Kidney epithelial cell (primary cell): ENCODE data around the gene ATAT1. TPM values are rescaled to one million over a fixed set of nuclear protein-coding genes. Genes with fewer than 3 reads are reported as not detected.

ENCODE experiments used
- DNase-seq: peaks from one replicate; pipeline ENCODE4 v3.0.0-alpha.2; 2010; ENCODE audit warnings: low read depth
- H3K27me3 ChIP-seq: 2 replicates; pipeline ENCODE4 v1.6.0; 2011; ENCODE audit warnings: low read length; ENCODE audit not compliant: control insufficient read depth, insufficient read depth
- H3K36me3 ChIP-seq: 2 replicates; pipeline ENCODE4 v1.5.1; 2011; ENCODE audit warnings: low read length; ENCODE audit not compliant: control insufficient read depth, insufficient read depth
- H3K4me3 ChIP-seq: 2 replicates; pipeline ENCODE4 v1.5.1; 2011; ENCODE audit warnings: low read depth, mild to moderate bottlenecking, control low read depth, low read length
- total RNA-seq: library from RNA; depleted of rRNA; stranded (reverse); fragments of >200 nt; gene quantifications from 2 replicates; pipeline ENCODE4 v1.2.3, GENCODE V29; 2015
- TF ChIP-seq, protein P1 (sequence below): IDR thresholded peaks from 2 replicates; pipeline ENCODE4 v1.5.1; 2011; ENCODE audit warnings: mild to moderate bottlenecking, moderate library complexity, low read length, control low read depth, inconsistent platforms; ENCODE audit not compliant: insufficient read depth, poor library complexity, severe bottlenecking

Gene ATAT1
- 6.6 and 8.5 TPM in 2 replicates for total RNA-seq

DNA sequence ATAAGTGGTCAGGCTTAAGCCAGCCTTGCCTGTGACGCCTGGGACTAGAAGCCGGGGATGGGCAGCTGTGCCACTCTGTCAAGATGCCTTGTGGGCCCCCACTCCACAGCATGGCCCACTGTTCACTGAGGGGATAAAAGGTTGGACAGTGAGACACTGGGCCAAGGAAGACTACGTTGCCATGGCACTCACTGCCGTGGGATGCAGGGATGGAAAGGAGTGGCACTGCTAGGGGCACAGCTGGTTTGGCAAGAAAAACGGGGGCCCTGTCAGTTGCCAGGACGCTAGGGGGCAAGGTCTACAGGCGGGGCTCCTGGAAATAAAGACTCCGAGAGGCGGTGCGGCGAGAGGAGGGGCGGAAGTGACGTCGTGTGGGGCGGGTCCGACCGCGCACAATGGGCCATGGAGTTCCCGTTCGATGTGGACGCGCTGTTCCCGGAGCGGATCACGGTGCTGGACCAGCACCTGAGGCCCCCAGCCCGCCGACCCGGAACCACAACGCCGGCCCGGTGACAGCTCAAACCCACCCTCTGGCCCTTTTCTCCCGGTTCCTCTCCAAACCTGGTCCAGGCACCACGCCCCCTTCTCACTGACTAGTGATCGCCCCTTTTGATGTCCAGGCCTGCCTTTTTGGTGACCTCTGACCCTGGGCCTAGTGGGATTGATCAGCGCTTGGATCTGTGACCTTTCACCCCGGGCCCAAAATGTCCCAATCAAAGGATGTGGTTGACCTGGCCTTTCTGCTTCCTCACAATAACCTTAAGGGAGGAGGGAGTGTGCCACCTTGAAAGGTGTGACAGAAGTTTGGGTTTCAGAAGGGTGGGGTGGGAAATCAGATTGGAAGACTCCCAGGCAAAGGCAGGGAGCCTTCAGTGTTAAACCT lies at the start of gene ATAT1:
ATAT1 (plus strand) TSS at position 391 of the 883 bp plus-strand sequence.
- DNase-seq = no peak
- peak within 1 kb of the TSS; percentile 62 for H3K4me3 ChIP-seq
- H3K27me3 ChIP-seq = no peaks in the 10 kb centered on the region
- H3K36me3 ChIP-seq = peaks cover 3% of the 10 kb centered on the region
- TF ChIP-seq, protein P1, sequence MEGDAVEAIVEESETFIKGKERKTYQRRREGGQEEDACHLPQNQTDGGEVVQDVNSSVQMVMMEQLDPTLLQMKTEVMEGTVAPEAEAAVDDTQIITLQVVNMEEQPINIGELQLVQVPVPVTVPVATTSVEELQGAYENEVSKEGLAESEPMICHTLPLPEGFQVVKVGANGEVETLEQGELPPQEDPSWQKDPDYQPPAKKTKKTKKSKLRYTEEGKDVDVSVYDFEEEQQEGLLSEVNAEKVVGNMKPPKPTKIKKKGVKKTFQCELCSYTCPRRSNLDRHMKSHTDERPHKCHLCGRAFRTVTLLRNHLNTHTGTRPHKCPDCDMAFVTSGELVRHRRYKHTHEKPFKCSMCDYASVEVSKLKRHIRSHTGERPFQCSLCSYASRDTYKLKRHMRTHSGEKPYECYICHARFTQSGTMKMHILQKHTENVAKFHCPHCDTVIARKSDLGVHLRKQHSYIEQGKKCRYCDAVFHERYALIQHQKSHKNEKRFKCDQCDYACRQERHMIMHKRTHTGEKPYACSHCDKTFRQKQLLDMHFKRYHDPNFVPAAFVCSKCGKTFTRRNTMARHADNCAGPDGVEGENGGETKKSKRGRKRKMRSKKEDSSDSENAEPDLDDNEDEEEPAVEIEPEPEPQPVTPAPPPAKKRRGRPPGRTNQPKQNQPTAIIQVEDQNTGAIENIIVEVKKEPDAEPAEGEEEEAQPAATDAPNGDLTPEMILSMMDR = peak; percentile 43

DNA sequence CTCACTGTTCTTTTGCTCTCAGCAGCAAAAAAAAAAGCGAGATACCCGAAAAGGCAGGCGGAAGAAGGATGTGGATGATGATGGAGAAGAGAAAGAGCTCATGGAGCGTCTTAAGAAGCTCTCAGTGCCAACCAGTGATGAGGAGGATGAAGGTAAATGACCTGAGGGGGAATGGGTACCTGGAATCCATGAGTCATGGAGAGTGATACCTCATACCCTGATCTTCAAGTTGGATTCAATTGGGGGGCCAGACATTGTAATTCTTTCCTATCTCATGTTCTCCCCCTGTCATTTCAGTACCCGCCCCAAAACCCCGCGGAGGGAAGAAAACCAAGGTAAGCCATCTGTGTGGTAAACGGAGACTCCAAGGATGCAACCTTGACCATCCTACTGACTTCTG lies 48.6 kb upstream of the ATAT1 start:
- peaks cover 3% of the 10 kb centered on the region for H3K36me3 ChIP-seq
- no peak for DNase-seq
- TF ChIP-seq, protein P1 = no peak

DNA sequence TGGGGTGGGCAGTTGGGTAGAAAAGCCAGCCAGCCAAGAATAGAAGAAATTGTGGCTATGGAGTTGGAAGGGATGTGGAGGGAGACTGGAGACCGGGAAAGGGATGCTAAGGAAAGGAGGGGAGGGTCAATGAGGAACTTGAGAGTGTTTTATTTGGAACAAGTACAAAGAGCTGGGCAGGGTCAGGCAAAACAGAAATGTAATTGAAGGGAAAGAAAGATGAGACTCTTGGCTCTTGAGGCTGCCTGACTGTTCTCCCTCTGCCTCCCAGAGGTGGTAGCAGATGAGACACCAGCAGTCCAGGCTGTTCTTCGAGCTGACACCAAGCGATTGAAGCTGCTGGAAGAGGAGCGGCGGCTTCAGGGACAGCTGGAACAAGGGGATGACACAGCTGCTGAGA lies 42.8 kb upstream of the ATAT1 start:
- H3K4me3 ChIP-seq = no peak overlapping the region
- H3K36me3 ChIP-seq = peaks cover 4% of the 10 kb centered on the region
- TF ChIP-seq, protein P1 = no peak
- DNase-seq = no peak
- no peaks in the 10 kb centered on the region for H3K27me3 ChIP-seq

More for the DNA sequence above, 48.6 kb upstream of the ATAT1 start:
- no peaks in the 10 kb centered on the region for H3K27me3 ChIP-seq
- H3K4me3 ChIP-seq = no peak overlapping the region

DNA sequence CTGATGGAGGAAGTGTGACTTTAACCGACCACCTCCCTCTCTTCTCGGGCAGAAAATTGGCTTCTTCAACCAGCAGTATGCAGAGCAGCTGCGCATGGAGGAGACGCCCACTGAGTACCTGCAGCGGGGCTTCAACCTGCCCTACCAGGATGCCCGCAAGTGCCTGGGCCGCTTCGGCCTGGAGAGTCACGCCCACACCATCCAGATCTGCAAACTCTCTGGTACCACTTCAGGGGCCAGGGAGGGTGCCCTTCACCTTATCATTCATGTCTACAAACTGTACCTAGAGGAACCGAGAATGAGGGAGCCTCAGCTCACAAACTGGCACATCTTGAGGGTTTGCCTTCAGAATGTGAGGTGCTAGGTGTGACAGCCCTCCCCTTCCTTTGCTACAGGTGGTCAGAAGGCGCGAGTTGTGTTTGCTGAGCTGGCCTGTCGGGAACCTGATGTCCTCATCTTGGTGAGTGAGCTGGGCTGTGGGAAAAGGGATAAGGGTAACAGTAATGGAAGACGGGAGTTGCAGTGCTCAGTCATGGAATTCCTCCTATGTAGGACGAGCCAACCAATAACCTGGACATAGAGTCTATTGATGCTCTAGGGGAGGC lies 36.8 kb upstream of the ATAT1 start:
- DNase-seq = no peak
- TF ChIP-seq, protein P1 = no peak
- Histone ChIP-seq H3K36me3 (peaks cover 3% of the 10 kb centered on the region), H3K27me3 (no peaks in the 10 kb centered on the region), H3K4me3 (no peak overlapping the region)

DNA sequence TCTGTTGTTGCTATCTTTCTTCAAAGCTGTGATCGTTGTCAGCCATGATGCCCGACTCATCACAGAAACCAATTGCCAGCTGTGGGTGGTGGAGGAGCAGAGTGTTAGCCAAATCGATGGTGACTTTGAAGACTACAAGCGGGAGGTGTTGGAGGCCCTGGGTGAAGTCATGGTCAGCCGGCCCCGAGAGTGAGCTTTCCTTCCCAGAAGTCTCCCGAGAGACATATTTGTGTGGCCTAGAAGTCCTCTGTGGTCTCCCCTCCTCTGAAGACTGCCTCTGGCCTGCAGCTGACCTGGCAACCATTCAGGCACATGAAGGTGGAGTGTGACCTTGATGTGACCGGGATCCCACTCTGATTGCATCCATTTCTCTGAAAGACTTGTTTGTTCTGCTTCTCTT lies 36.2 kb upstream of the ATAT1 start:
- TF ChIP-seq, protein P1 = no peak
- no peak for DNase-seq
- peaks cover 1% of the 10 kb centered on the region for H3K36me3 ChIP-seq
- H3K27me3 ChIP-seq = no peaks in the 10 kb centered on the region
- no peak overlapping the region for H3K4me3 ChIP-seq
